GM19238 (cell line): ENCODE data around the gene MPV17L2.
"Not testable (repeated sequence)": the region's sequence is repeated elsewhere in the genome, so short reads cannot be mapped to it uniquely, and the experiment has no call there.

Experiments
- DNase-seq: peaks from one replicate; pipeline ENCODE4 v3.0.0; 2011; ENCODE audit warnings: low spot score; ENCODE audit not compliant: insufficient read length

MPV17L2 gene

GRCh38 chr19:18192673-18193387, at the start of gene MPV17L2:
MPV17L2 (plus strand) TSS chr19:18193218; CDS start chr19:18193282, 64 bp downstream.
- DNase-seq: peak; percentile 95

DNA sequence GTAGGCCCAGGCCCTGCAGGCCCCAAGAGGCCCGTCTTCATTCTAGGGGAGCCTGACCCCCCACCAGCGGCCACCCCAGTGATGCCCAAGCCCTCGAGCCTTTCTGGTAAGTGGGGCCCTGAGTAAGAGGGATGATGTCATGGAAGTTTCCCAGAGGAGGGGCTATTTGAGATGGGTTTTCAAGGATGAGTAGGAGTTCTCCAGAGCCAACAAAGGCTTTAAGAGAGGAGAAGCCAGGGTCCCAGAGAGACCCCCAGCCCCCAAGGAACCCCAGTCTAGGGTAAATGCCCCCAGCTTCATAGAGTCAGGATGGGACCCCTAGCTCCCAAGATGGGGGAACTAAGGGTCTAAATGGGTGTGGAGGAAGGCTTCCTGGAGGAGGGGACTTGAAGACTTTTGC, 49.1 kb upstream of the MPV17L2 start:
- no peak for DNase-seq

- no peak for DNase-seq
Observed at GRCh38 chr19:18144361-18144760, 48.7 kb upstream of the MPV17L2 start.

GRCh38 chr19:18144906-18145305, 48.1 kb upstream of the MPV17L2 start:
- no peak for DNase-seq

- no peak for DNase-seq
Observed at GRCh38 chr19:18145391-18145999, 47.5 kb upstream of the MPV17L2 start.

DNA sequence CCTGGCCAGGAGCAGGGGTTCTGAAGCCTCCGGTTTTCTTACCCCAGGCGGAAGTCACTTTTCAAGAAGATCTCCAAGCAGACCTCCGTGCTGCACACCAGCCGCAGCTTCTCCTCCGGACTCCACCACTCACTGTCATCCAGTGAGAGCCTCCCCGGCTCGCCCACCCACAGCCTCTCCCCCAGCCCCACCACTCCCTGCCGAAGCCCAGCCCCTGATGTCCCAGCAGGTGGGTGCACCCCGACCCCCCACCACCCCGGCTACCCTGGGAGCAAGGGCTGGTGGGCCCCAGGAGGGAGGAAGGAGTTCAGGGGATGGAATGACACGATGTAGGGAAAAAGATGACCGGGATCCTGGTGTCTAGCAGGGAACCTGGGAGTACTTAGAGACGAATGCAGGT, 45.6 kb upstream of the MPV17L2 start:
- DNase-seq: no peak

- DNase-seq: no peak
Observed at GRCh38 chr19:18149596-18149975, 43.4 kb upstream of the MPV17L2 start.

DNA sequence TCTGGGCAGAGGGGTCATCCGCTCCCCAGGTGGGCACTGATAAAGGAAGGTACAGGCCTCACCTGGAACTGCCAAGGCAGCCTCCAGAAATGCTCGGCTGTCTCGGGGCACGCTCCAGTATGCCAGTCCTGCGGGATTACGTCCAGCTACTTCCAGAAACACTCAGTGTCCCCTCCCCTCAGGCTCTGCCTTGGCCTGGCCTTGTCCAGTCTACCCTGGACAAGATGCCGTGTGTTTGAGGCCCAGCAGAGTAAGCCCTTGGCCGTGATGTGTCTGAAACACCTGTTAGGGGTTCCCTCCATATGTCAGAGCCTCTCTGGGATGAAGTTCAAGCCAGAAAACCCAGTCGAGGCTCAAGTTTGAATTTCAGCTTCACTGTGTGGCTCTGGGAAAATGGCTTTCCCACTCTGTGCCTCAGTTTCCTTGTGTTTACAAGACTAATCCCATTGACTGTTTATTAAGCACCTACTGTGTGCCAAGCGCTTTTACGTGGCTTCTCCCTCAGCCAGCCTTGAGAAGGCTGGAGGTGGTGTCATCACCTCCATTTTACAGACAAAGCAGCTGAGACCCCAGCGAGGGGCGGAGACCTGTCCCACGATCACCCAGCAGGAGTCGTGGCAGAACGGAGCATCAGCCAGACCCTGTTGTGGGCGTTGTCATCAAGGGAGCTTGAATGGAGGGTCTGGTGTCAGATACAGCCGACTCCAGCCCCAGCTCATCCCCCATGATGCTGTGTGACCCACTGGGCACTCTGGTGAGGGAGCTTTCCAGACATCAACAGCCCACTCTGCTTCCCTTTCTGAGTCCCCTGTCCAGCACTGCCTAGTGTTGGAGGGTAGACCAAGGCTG, 42.0 kb upstream of the MPV17L2 start:
- DNase-seq: no peak

- peak; percentile 100 for DNase-seq
Observed at GRCh38 chr19:18152442-18152816, 40.6 kb upstream of the MPV17L2 start.

DNA sequence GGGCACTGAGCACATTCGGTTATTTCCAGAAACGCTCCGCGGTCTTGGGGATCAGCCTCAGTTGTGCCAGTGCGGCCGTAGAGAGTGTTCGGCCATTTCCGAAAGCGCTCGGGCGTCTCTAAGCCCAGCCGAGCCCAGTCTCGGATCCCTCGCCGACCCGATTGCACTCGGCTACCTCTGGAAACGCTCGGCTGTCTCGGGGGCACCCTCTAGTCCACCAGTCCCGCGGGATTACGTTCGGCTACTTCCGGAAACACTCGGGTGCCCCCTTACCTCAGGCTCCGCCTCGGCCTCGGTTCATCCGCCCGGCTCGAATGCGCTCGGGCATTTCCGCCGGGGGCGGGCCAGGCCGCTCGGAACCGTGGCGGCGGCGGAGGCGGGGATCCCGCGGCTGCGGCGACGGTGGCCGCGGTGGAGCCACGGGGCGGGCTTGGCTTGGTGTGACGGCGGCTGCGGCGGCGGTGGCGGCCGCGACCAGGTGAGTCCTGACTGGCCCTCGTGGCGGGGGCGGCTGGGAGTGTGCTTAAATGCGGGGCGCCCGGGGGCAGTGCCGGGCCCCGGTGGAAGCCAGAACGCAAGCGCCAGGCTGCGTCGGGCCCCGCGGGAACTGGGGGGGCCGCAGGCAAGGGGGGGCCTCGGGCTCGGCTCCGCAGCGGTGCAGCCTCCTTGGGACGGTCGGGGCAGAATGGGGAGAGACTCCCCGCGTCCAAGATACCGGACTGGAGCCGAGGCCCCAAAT, 40.0 kb upstream of the MPV17L2 start, which contains the start of gene PIK3R2:
TSS of gene PIK3R2 (plus strand) at position 347 of the 739 bp plus-strand sequence. CDS start 2,717 bp downstream, outside the sequence.
- peak; percentile 99 for DNase-seq

DNA sequence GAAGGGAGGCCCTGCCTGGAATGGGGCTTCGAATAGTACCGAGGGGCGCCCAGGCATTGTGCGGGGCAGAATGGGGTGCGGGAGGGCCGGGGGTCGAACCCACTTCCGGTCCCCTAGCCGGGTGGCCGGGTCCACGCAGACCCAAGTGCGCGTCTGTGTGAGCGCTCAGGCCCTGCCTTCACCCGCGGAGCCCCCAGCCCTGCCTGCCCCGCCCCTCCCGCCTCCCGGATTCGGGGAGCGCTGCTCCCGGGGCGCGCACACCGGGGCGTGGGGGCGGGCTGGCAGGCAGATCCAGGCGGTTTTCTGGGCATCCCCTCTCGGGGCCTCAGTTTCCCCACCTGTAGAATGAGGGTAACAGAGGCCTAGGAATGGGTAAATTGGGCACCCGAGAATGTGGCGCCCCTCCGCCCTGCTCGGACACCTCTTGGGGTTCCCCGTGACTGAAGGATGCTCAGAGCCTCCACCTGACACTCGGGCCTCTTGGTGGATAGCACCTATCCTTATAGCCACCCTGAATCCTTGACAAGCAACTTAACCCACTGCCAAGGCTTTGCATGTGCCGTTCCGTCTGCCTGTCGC, 39.4 kb upstream of the MPV17L2 start:
- no peak for DNase-seq

GRCh38 chr19:18155095-18156087, 37.6 kb upstream of the MPV17L2 start:
- no peak for DNase-seq

GRCh38 chr19:18156268-18156667, 36.8 kb upstream of the MPV17L2 start:
- DNase-seq: no peak

DNA sequence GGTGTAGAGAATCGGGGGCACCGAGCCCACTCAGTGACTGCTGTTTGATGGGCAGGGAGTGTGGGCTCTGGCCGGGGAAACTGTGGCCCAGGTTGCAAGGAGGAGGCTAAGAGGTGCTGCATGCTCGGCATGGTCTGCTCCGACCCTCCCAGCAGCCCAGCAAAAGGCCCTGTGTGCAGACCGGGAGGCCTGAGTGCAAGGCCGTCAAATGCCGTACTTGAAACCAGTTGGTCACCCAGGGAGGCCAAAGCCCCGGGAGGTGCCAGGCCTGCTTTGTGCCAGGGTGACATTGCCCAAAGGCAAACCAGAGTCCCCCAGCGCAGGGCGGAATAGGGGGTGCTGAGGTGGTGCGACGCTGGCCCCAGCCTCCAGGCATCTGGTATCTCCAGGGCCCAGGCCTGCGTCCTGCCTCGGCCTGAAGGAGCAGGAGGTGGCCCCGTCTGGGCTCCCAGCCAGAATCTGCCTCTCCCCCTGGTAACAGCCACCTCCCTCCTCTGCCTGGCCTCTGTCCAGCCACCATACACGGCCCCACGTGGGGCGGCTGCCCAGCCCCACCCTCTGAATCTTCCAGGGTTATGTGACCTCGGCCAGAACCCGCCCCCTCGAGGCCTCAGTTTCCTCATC, 36.1 kb upstream of the MPV17L2 start:
- DNase-seq: no peak

- no peak for DNase-seq
Observed at GRCh38 chr19:18157465-18158063, 35.5 kb upstream of the MPV17L2 start.

GRCh38 chr19:18158467-18158866, 34.6 kb upstream of the MPV17L2 start:
- DNase-seq: no peak

GRCh38 chr19:18159059-18159616, 33.9 kb upstream of the MPV17L2 start:
- DNase-seq: not testable (repeated sequence)

DNA sequence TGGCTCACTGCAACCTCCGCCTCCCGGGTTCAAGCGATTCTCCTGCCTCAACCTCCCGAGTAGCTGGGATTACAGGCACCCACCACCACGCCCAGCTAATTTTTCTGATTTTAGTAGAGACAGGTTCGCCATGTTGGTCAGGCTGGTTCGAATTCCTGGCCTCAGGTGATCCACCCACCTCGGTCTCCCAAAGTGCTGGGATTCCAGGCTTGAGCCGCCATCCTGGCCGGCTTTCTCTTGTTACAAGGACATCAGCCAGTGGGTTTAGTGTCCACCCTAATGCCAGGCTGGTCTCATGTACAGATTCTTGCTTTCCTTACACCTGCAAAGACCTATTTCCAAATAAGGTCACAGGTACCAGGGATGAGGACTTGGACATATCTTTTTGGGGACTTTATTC, 33.2 kb upstream of the MPV17L2 start:
- DNase-seq: no peak
